T-cell (primary cell): Measurements from ENCODE around the gene PDYN. TPM values are rescaled to one million over a fixed set of nuclear protein-coding genes. Genes with fewer than 3 reads are reported as not detected.

ENCODE experiments used
- ATAC-seq, 4 experiments: fragments of 200-7000 bp in 3 of 4; fragments of 150-1000 bp in 1 of 4; cut with Tn5 transposase; replicated peaks in 1 of 4; 1 replicate in 3 of 4; 2 replicates in 1 of 4; pipeline ENCODE4 v1.10.0; 2021; ENCODE audit warnings: moderate library complexity in 3 of 4, mild to moderate bottlenecking in 2 of 4, moderate number of reproducible peaks in 1 of 4
- CTCF ChIA-PET, 2 donors: fragments of 300-600 bp; sonication (Branson Sonifier 250); formaldehyde crosslinking; loops; one replicate each; lab custom pipeline; 2022; ENCODE audit warnings: antibody characterized with exemption in 2 of 2; lab: Charles Lee
- POLR2A ChIA-PET, 2 donors: fragments of 300-600 bp; sonication (Branson Sonifier 250); formaldehyde crosslinking; loops; one replicate each; lab custom pipeline; 2022; ENCODE audit warnings: antibody characterized with exemption in 2 of 2; lab: Charles Lee
- DNase-seq, 35 experiments: peaks; one replicate each; pipeline versions ENCODE4 v3.0.0 to v3.0.0-alpha.2; 2013 to 2023
- H3K27ac ChIP-seq: one replicate; pipeline ENCODE4 v1.5.1; 2013; ENCODE audit warnings: low read length
- H3K27me3 ChIP-seq, 2 experiments: replicated peaks in 1 of 2; 1 replicate in 1 of 2; 2 replicates in 1 of 2; pipeline versions ENCODE4 v1.6.1 to v1.7.0; 2013; ENCODE audit warnings: low read length in 1 of 2, mixed read lengths in 1 of 2; ENCODE audit not compliant: control insufficient read depth in 2 of 2, insufficient read depth in 2 of 2; ENCODE audit errors: extremely low read depth in 1 of 2
- H3K36me3 ChIP-seq, 2 donors: 1 replicate in 1 of 2; 2 replicates in 1 of 2; pipeline versions ENCODE4 v1.6.1 to v1.7.0; 2013; ENCODE audit warnings: low read length in 1 of 2; ENCODE audit not compliant: control insufficient read depth in 2 of 2, insufficient read depth in 1 of 2; ENCODE audit errors: extremely low read depth in 1 of 2
- H3K4me1 ChIP-seq, 2 experiments: 1 replicate in 1 of 2; 2 replicates in 1 of 2; pipeline versions ENCODE4 v1.6.1 to v1.7.0; 2013; ENCODE audit warnings: low read length in 2 of 2, mixed read lengths in 1 of 2; ENCODE audit not compliant: insufficient read depth in 2 of 2, control insufficient read depth in 1 of 2; ENCODE audit errors: extremely low read depth in 1 of 2
- H3K4me3 ChIP-seq, 2 donors: 1 replicate in 1 of 2; 2 replicates in 1 of 2; pipeline versions ENCODE4 v1.5.1 to v1.7.0; 2013; ENCODE audit warnings: mild to moderate bottlenecking in 2 of 2, low read length in 1 of 2, moderate library complexity in 1 of 2; ENCODE audit not compliant: control insufficient read depth in 1 of 2; ENCODE audit errors: extremely low read depth in 1 of 2
- H3K9me3 ChIP-seq: 2 replicates; pipeline ENCODE4 v1.7.0; 2013
- H3K27ac Mint-ChIP-seq, 2 donors: one replicate each; pipeline ENCODE4 v1.8.0; 2020 to 2021; ENCODE audit warnings: mild to moderate bottlenecking in 2 of 2, mixed read lengths in 2 of 2
- H3K27me3 Mint-ChIP-seq, 2 donors: one replicate each; pipeline ENCODE4 v1.8.0; 2021 to 2022; ENCODE audit warnings: mixed read lengths in 2 of 2
- H3K36me3 Mint-ChIP-seq: one replicate; pipeline ENCODE4 v1.8.0; 2021; ENCODE audit warnings: mixed read lengths
- H3K4me1 Mint-ChIP-seq, 3 donors: one replicate each; pipeline ENCODE4 v1.8.0; 2020 to 2022; ENCODE audit warnings: mixed read lengths in 3 of 3, mild to moderate bottlenecking in 1 of 3
- H3K4me3 Mint-ChIP-seq, 3 donors: one replicate each; pipeline ENCODE4 v1.8.0; 2020 to 2022; ENCODE audit warnings: mild to moderate bottlenecking in 3 of 3, mixed read lengths in 3 of 3, moderate library complexity in 3 of 3
- H3K9me3 Mint-ChIP-seq, 3 donors: one replicate each; pipeline ENCODE4 v1.8.0; 2020 to 2022; ENCODE audit warnings: mixed read lengths in 3 of 3
- WGBS: methylation state at CpG from one replicate; pipeline ENCODE4 v1.1.5; 2013; ENCODE audit warnings: missing lambda C conversion rate; ENCODE audit not compliant: insufficient coverage; 5-methylcytosine and 5-hydroxymethylcytosine counted together
- total RNA-seq, 35 experiments: library from RNA in 6 of 35; stranded (reverse) in 6 of 35; fragments of 120-200 nt in 1 of 35; gene quantifications; one replicate each; pipeline versions ENCODE4 v1.2.1 to v1.2.4 and lab custom pipeline; 2013 to 2026

Gene PDYN
- total RNA-seq, 5 donors from 2014 or later (not counting 1 experiment from before 2014, with no cell fraction given) = not detected

DNA sequence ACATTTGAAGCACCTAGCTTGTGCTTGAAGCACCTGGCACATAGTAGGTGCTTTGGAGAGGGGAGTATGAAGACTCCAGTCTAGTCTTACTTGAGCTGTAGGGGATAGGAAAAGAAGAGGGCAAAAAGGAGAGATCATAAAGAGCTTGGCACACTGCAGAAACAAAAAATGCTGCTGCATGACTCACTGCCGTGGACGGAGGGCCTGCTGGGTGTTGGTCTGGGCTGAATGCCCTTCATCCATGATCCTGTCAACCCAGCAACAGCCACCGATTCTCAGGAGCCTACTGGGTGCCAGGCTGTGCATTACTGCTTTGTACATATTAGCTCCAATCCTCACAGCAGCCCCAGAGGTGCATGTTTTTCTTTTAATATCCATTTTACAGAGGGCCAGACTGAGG is 6.0 kb downstream of the PDYN start:
- no peaks in the 10 kb centered on the region for H3K9me3 ChIP-seq
- Mint-ChIP-seq H3K4me3 (no peak overlapping the region), H3K36me3 (no peaks in the 10 kb centered on the region), H3K9me3 (no peaks in the 10 kb centered on the region), H3K27me3 (peaks cover 45 to 52% of the 10 kb centered on the region in 2 donors), H3K4me1 (no peaks in the 10 kb centered on the region), H3K27ac (no peak overlapping the region)
- H3K4me3 ChIP-seq = no peak overlapping the region
- no peaks in the 10 kb centered on the region for H3K36me3 ChIP-seq
- no peak overlapping the region for H3K27ac ChIP-seq
- CTCF ChIA-PET = interaction anchor here in 1 of 2 donors (0.8 kb wide), 1 partner anchor 185 kb away, joined by 5 read pairs; no protein-coding TSS in a partner anchor
- ATAC-seq (no peak), DNase-seq (no peak)
- peaks cover 0 to 18% of the 10 kb centered on the region in 2 experiments for H3K27me3 ChIP-seq
- POLR2A ChIA-PET = no interaction called here
- WGBS = 67% methylated on average over 2 of the region's 3 CpGs
- H3K4me1 ChIP-seq = no peaks in the 10 kb centered on the region

DNA sequence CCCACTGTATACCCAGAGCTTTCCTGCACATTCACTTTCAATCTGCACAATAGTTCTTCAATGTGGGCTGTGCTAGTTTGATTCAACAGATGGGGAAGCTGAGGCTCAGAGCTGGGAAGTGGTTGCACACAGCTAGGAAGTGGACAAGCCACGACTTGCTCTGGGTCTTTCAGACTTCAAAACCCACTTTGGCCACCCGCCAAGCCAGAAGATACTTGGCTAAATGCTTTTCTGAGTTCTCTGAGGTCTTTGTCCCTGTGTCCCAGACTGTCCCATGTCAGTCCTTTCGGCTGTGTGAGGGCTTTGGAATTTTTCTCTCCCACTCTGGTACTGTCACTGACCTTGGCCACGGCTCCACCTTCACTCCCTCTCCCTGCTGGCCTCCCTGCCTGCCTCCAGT is 10.6 kb downstream of the PDYN start:
- Mint-ChIP-seq H3K4me3 (no peak overlapping the region), H3K9me3 (no peaks in the 10 kb centered on the region), H3K36me3 (no peaks in the 10 kb centered on the region), H3K27ac (peak overlapping the region in 1 of 2 donors; percentile 30), H3K27me3 (peaks cover 37 to 49% of the 10 kb centered on the region in 2 donors), H3K4me1 (no peaks in the 10 kb centered on the region)
- H3K27me3 ChIP-seq = peaks cover 0 to 29% of the 10 kb centered on the region in 2 experiments
- ATAC-seq = no peak
- no peak overlapping the region for H3K27ac ChIP-seq
- no peak for DNase-seq
- POLR2A ChIA-PET = no interaction called here
- H3K9me3 ChIP-seq = no peaks in the 10 kb centered on the region
- no peak overlapping the region for H3K4me3 ChIP-seq
- CTCF ChIA-PET = no interaction called here
- WGBS = 24% methylated on average over 3 of the region's 4 CpGs
- H3K36me3 ChIP-seq = no peaks in the 10 kb centered on the region
- H3K4me1 ChIP-seq = no peaks in the 10 kb centered on the region

DNA sequence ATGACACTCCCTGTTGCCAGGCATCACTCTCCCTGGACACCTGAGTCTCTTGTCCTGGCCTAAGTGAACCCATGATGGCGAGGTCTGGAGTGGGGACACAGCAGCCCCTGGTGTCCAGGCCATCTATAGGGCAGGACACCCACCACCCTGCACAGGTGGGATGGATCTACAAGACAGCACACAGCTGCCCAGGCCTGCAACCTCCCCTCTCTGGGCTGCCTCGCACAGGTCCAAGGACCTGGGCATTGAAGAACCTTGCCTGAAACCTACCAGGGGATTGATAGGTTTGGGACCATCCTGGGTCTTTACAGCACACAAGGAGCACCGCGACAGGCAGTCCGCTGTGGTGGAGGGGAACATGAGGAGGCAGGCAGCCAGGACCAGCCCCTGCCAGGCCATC is 11.2 kb downstream of the PDYN start:
- ChIA-PET POLR2A (no interaction called here), CTCF (no interaction called here)
- no peaks in the 10 kb centered on the region for H3K9me3 ChIP-seq
- no peaks in the 10 kb centered on the region for H3K36me3 ChIP-seq
- Mint-ChIP-seq H3K4me1 (no peaks in the 10 kb centered on the region), H3K9me3 (no peaks in the 10 kb centered on the region), H3K27ac (no peak overlapping the region), H3K4me3 (no peak overlapping the region), H3K36me3 (no peaks in the 10 kb centered on the region), H3K27me3 (peaks cover 40 to 47% of the 10 kb centered on the region in 2 donors)
- H3K4me1 ChIP-seq = no peaks in the 10 kb centered on the region
- DNase-seq = no peak
- H3K27ac ChIP-seq = no peak overlapping the region
- H3K27me3 ChIP-seq = peaks cover 0 to 29% of the 10 kb centered on the region in 2 experiments
- H3K4me3 ChIP-seq = no peak overlapping the region
- ATAC-seq = no peak
- WGBS = 65% methylated on average over 5 of the region's 5 CpGs

DNA sequence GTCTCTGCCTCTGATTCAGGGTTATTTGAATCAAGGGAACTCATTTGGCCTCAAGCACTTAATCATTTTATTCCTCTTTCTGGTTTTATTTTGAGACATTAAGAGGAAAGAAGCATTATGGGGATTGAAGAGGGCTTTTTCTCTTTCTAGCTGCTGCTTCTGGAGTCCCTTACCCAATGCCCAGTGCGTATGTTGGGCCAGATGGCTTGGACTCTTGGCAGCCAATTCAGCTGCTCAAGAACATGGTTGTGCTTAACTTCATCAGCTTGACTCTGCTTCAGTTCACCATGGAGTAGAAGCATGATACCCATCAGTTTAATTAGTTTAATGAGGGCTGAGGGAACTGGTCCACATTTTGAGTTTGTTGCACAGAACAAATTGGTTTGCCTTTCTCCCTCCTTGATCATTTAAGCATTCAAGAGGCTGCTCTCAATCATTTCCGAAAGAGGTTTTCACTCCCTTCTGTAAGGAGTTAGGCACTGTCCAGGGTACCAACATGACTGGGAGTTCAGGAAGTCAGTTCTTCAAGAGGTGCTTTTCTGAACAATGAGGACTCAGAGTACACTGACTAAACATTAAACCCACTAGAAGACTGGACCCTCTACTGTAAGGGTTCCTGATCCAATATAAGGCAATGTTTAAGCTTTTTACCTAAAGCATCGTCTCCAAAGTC is 14.6 kb downstream of the PDYN start:
- peaks cover 25 to 35% of the 10 kb centered on the region in 2 donors for H3K27me3 Mint-ChIP-seq
- CTCF ChIA-PET = no interaction called here

DNA sequence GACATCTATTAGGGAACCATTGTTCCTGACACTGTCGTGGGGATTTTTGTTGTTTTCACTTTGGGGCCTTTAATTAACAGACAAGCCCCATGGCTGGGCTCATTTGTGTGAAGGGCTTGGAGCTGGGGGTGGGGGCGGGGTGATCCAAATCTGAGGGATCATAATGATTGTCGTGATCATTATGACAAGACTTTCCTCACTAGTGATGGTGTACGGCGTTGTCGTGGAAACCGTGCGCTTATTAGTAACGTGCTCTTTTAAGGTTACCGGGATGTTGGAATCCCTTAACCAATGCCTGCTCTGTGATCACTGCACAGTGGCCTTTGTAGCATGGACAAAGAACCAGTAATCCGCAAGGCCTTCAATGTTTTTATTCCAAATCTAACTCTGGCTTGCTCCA is 18.6 kb downstream of the PDYN start:
- no peaks in the 10 kb centered on the region for H3K9me3 Mint-ChIP-seq
- CTCF ChIA-PET = no interaction called here
- H3K9me3 ChIP-seq = no peaks in the 10 kb centered on the region

More for the DNA sequence above, 14.6 kb downstream of the PDYN start:
- Mint-ChIP-seq H3K27ac (no peak overlapping the region), H3K4me3 (no peak overlapping the region), H3K4me1 (no peaks in the 10 kb centered on the region), H3K36me3 (no peaks in the 10 kb centered on the region), H3K9me3 (no peaks in the 10 kb centered on the region)
- H3K27ac ChIP-seq = no peak overlapping the region
- H3K4me1 ChIP-seq = no peaks in the 10 kb centered on the region
- no CpG with 5 or more reads among the region's 3 CpGs for WGBS
- POLR2A ChIA-PET = no interaction called here
- no peaks in the 10 kb centered on the region for H3K36me3 ChIP-seq
- H3K9me3 ChIP-seq = no peaks in the 10 kb centered on the region
- peaks cover 0 to 18% of the 10 kb centered on the region in 2 experiments for H3K27me3 ChIP-seq
- DNase-seq (no peak), ATAC-seq (no peak)
- H3K4me3 ChIP-seq = no peak overlapping the region

DNA sequence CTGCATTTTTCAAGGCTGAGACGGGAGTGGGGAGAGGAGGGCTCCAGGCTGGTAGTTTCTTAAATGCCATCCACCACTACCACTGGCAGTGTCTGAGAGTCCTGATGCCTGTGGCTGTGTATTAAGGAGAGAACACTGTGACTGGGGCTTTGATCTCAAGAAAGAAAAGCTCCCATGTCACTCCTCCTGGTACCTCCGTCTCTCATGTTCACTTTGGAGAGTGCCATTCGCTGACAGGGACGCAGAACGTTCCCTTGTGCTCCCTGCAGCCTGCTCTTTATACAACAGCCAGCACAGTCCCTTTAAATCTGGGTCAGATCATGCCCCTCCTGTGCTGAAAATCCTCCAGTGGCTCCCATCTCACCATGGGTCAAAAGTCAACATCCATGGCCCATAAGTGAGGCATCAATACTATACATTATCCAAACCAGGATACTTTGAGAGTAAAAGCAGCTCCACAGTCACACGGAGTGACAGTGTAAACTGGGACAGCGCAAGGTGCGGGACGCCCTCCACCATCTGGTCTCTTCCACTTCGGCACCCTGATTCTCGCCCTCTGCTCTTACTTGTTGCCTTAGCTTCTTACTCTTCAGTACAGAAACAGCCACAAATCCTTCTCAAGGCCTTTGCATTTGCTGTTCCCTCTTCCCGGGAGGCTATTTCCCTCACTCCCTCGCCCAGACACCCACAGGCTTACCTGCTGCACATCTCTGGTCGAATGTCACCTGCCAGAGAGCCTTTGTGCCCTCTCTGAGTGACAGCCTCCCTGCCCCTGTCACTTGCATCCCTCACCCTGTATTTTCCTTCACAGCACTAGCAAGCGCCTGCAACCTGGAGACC is 20.0 kb downstream of the PDYN start:
- H3K27ac Mint-ChIP-seq = no peak overlapping the region
- POLR2A ChIA-PET = no interaction called here
- Histone ChIP-seq H3K27ac (no peak overlapping the region), H3K4me1 (no peaks in the 10 kb centered on the region), H3K9me3 (no peaks in the 10 kb centered on the region), H3K36me3 (no peaks in the 10 kb centered on the region), H3K27me3 (peaks cover 0 to 10% of the 10 kb centered on the region in 2 experiments), H3K4me3 (no peak overlapping the region)
- WGBS = 65% methylated on average over 14 of the region's 15 CpGs
- no peak for ATAC-seq
- H3K4me3 Mint-ChIP-seq = no peak overlapping the region
- CTCF ChIA-PET = interaction anchor here in 1 of 2 donors (0.7 kb wide), 1 partner anchor 195 kb away, joined by 3 read pairs; no protein-coding TSS in a partner anchor
- H3K27me3 Mint-ChIP-seq = peaks cover 18 to 30% of the 10 kb centered on the region in 2 donors
- no peaks in the 10 kb centered on the region for H3K4me1 Mint-ChIP-seq
- H3K36me3 Mint-ChIP-seq = no peaks in the 10 kb centered on the region
- DNase-seq = no peak
- H3K9me3 Mint-ChIP-seq = no peaks in the 10 kb centered on the region

More for the DNA sequence above, 18.6 kb downstream of the PDYN start:
- Mint-ChIP-seq H3K4me1 (no peaks in the 10 kb centered on the region), H3K36me3 (no peaks in the 10 kb centered on the region), H3K4me3 (no peak overlapping the region), H3K27me3 (peaks cover 25 to 34% of the 10 kb centered on the region in 2 donors), H3K27ac (no peak overlapping the region)
- H3K4me3 ChIP-seq = no peak overlapping the region
- POLR2A ChIA-PET = no interaction called here
- no peak for ATAC-seq
- H3K27me3 ChIP-seq = peaks cover 0 to 11% of the 10 kb centered on the region in 2 experiments
- no peaks in the 10 kb centered on the region for H3K4me1 ChIP-seq
- WGBS = 85% methylated on average over 10 of the region's 11 CpGs
- DNase-seq = no peak
- H3K27ac ChIP-seq = no peak overlapping the region
- no peaks in the 10 kb centered on the region for H3K36me3 ChIP-seq
